B cell (primary cell): ENCODE results near the gene EMX2. TPM values are rescaled to one million over a fixed set of nuclear protein-coding genes. Genes with fewer than 3 reads are reported as not detected.

Experiments
- ATAC-seq: fragments of 200-7000 bp; cut with Tn5 transposase; one replicate; pipeline ENCODE4 v1.10.0; 2021; ENCODE audit warnings: low read depth, mild to moderate bottlenecking, moderate number of reproducible peaks, moderate library complexity
- CTCF ChIA-PET: fragments of 350-600 bp; sonication (Branson Sonifier 250); formaldehyde crosslinking; loops from one replicate; lab custom pipeline; 2021; ENCODE audit warnings: antibody characterized with exemption, inconsistent platforms; lab: Charles Lee
- POLR2A ChIA-PET: fragments of 350-600 bp; sonication (Branson Sonifier 250); formaldehyde crosslinking; loops from one replicate; lab custom pipeline; 2021; ENCODE audit warnings: antibody characterized with exemption; lab: Charles Lee
- DNase-seq: peaks from one replicate; pipeline ENCODE4 v3.0.0; 2013
- H2AFZ ChIP-seq: 2 replicates; pipeline ENCODE4 v1.6.1; 2012; ENCODE audit warnings: mild to moderate bottlenecking, low read depth, low read length; ENCODE audit not compliant: insufficient read depth, poor library complexity, severe bottlenecking
- H3K27ac ChIP-seq, 2 donors: 1 replicate in 1 of 2; 2 replicates in 1 of 2; pipeline ENCODE4 v1.5.1; 2012 to 2013; ENCODE audit warnings: low read length in 2 of 2, mild to moderate bottlenecking in 2 of 2, moderate library complexity in 1 of 2
- H3K27me3 ChIP-seq, 4 experiments: fragments of 200-600 bp in 1 of 4; sonication (generic) in 1 of 4; replicated peaks in 1 of 4; 1 replicate in 2 of 4; 2 replicates in 2 of 4; pipeline versions ENCODE4 v1.6.1 to v1.7.0; 2013 to 2016; ENCODE audit warnings: low read length in 3 of 4, mild to moderate bottlenecking in 2 of 4, mixed read lengths in 1 of 4, moderate library complexity in 1 of 4; ENCODE audit not compliant: insufficient read depth in 4 of 4, control insufficient read depth in 3 of 4; ENCODE audit errors: control extremely low read depth in 1 of 4
- H3K36me3 ChIP-seq, 2 experiments: replicated peaks in 1 of 2; 1 replicate in 1 of 2; 2 replicates in 1 of 2; pipeline versions ENCODE4 v1.6.1 to v1.7.1; 2013; ENCODE audit warnings: low read length in 1 of 2; ENCODE audit not compliant: insufficient read depth in 2 of 2, control insufficient read depth in 1 of 2; ENCODE audit errors: control extremely low read depth in 1 of 2, extremely low read depth in 1 of 2
- H3K4me1 ChIP-seq, 2 donors: fragments of 200-600 bp in 1 of 2; sonication (generic) in 1 of 2; 1 replicate in 1 of 2; 2 replicates in 1 of 2; pipeline versions ENCODE4 v1.5.1 to v1.6.1; 2013 to 2017; ENCODE audit warnings: low read length in 2 of 2; ENCODE audit not compliant: control insufficient read depth in 2 of 2, insufficient read depth in 2 of 2
- H3K4me2 ChIP-seq: replicated peaks from 2 replicates; pipeline ENCODE3; 2012; ENCODE audit warnings: mild to moderate bottlenecking, low read depth, low read length; ENCODE audit not compliant: poor library complexity, severe bottlenecking
- H3K4me3 ChIP-seq, 5 experiments: fragments of 200-600 bp in 1 of 5; sonication (generic) in 1 of 5; 1 replicate in 3 of 5; 2 replicates in 2 of 5; pipeline versions ENCODE4 v1.5.1 to v1.7.0; 2011 to 2016; ENCODE audit warnings: low read length in 4 of 5, mild to moderate bottlenecking in 4 of 5, low read depth in 2 of 5, control low read depth in 1 of 5, moderate library complexity in 1 of 5; ENCODE audit not compliant: insufficient read depth in 1 of 5; ENCODE audit errors: control extremely low read depth in 1 of 5, extremely low read depth in 1 of 5
- H3K79me2 ChIP-seq: fragments of 200-600 bp; sonication (generic); one replicate; pipeline ENCODE4 v1.6.0; 2016; ENCODE audit warnings: low read length; ENCODE audit not compliant: control insufficient read depth, insufficient read depth
- H3K9ac ChIP-seq: fragments of 200-600 bp; sonication (generic); 2 replicates; pipeline ENCODE4 v1.6.1; 2017; ENCODE audit warnings: mild to moderate bottlenecking, low read length, moderate library complexity
- H3K9me3 ChIP-seq, 3 donors: one replicate each; pipeline versions ENCODE4 v1.6.1 to v1.7.1; 2013; ENCODE audit warnings: low read length in 2 of 3; ENCODE audit not compliant: control insufficient read depth in 2 of 3, insufficient read depth in 1 of 3; ENCODE audit errors: control extremely low read depth in 1 of 3
- H4K20me1 ChIP-seq: 2 replicates; pipeline ENCODE4 v1.6.0; 2012; ENCODE audit warnings: mild to moderate bottlenecking, low read length; ENCODE audit not compliant: insufficient read depth, control insufficient read depth, poor library complexity, severe bottlenecking
- H3K27ac Mint-ChIP-seq: one replicate; pipeline ENCODE4 v1.8.0; 2021; ENCODE audit warnings: mixed read lengths
- H3K27me3 Mint-ChIP-seq: one replicate; pipeline ENCODE4 v1.8.0; 2021; ENCODE audit warnings: mixed read lengths
- H3K4me1 Mint-ChIP-seq: one replicate; pipeline ENCODE4 v1.8.0; 2021; ENCODE audit warnings: mixed read lengths
- H3K4me3 Mint-ChIP-seq: one replicate; pipeline ENCODE4 v1.8.0; 2021; ENCODE audit warnings: mixed read lengths
- H3K9me3 Mint-ChIP-seq: one replicate; pipeline ENCODE4 v1.8.0; 2022; ENCODE audit warnings: mixed read lengths; ENCODE audit not compliant: insufficient read depth
- EZH2 ChIP-seq: IDR thresholded peaks from 2 replicates; pipeline ENCODE4 v1.6.1; 2012; ENCODE audit warnings: borderline replicate concordance, low read depth, mild to moderate bottlenecking, moderate library complexity, low read length; ENCODE audit not compliant: insufficient read depth, poor library complexity, severe bottlenecking
- WGBS: methylation state at CpG from one replicate; pipeline ENCODE4 v1.1.5; 2013; ENCODE audit warnings: missing lambda C conversion rate; ENCODE audit not compliant: insufficient coverage; 5-methylcytosine and 5-hydroxymethylcytosine counted together
- intact Hi-C: fragments of 100-400 bp; cut with micrococcal nuclease; formaldehyde crosslinking; loops from one replicate; pipeline ENCODE4 v1.10.0; 2022
- polyA plus RNA-seq: library from polyadenylated mRNA; depleted of rRNA; stranded (reverse); fragments of >200 nt; gene quantifications from 2 replicates; pipeline ENCODE4 v1.2.3, GENCODE V29; 2012
- total RNA-seq, 2 donors: library from RNA; stranded (reverse); fragments of 120-200 nt in 1 of 2; gene quantifications; 1 replicate in 1 of 2; 2 replicates in 1 of 2; pipeline versions ENCODE4 v1.2.3 to v1.2.4, GENCODE V29; 2013 to 2022
- TF ChIP-seq, protein P1 (sequence below): fragments of 200-600 bp; IDR thresholded peaks from one replicate; pipeline ENCODE4 v1.8.0; 2022; ENCODE audit warnings: antibody characterized with exemption, mild to moderate bottlenecking

EMX2 gene
- total and polyA plus RNA-seq, 2 donors (not counting 1 experiment from before 2014, with no cell fraction given) = not detected

GRCh38 chr10:117501460-117502035 lies 41.0 kb upstream of the EMX2 start:
- 89% methylated on average over 10 of the region's 12 CpGs for WGBS
- Mint-ChIP-seq H3K9me3 (no peaks in the 10 kb centered on the region), H3K27ac (no peak overlapping the region), H3K4me1 (no peaks in the 10 kb centered on the region), H3K4me3 (no peak overlapping the region), H3K27me3 (peaks cover 37% of the 10 kb centered on the region)
- Histone ChIP-seq H3K4me1 (no peaks in the 10 kb centered on the region), H4K20me1 (no peaks in the 10 kb centered on the region), H3K27me3 (peaks cover 0 to 9% (median 0%) of the 10 kb centered on the region in 4 experiments), H3K4me2 (no peak overlapping the region), H3K79me2 (no peaks in the 10 kb centered on the region), H3K9ac (no peak overlapping the region), H2AFZ (no peak overlapping the region), H3K4me3 (no peak overlapping the region), H3K36me3 (no peaks in the 10 kb centered on the region), H3K9me3 (no peaks in the 10 kb centered on the region), H3K27ac (no peak overlapping the region)
- DNase-seq (no peak), ATAC-seq (no peak)
- TF ChIP-seq EZH2 = no peak
- TF ChIP-seq, protein P1, sequence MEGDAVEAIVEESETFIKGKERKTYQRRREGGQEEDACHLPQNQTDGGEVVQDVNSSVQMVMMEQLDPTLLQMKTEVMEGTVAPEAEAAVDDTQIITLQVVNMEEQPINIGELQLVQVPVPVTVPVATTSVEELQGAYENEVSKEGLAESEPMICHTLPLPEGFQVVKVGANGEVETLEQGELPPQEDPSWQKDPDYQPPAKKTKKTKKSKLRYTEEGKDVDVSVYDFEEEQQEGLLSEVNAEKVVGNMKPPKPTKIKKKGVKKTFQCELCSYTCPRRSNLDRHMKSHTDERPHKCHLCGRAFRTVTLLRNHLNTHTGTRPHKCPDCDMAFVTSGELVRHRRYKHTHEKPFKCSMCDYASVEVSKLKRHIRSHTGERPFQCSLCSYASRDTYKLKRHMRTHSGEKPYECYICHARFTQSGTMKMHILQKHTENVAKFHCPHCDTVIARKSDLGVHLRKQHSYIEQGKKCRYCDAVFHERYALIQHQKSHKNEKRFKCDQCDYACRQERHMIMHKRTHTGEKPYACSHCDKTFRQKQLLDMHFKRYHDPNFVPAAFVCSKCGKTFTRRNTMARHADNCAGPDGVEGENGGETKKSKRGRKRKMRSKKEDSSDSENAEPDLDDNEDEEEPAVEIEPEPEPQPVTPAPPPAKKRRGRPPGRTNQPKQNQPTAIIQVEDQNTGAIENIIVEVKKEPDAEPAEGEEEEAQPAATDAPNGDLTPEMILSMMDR = no peak
- POLR2A ChIA-PET = no interaction called here
- intact Hi-C loops = no loop called here
- CTCF ChIA-PET = interaction anchor here (8.4 kb wide), 1 partner anchor 739 kb away, joined by 137 read pairs; no protein-coding TSS in a partner anchor

GRCh38 chr10:117502421-117503243 lies 39.9 kb upstream of the EMX2 start:
- Mint-ChIP-seq H3K4me1 (no peaks in the 10 kb centered on the region), H3K9me3 (no peaks in the 10 kb centered on the region), H3K4me3 (no peak overlapping the region), H3K27me3 (peaks cover 38% of the 10 kb centered on the region), H3K27ac (no peak overlapping the region)
- Histone ChIP-seq H3K27me3 (peaks cover 0 to 6% (median 0%) of the 10 kb centered on the region in 4 experiments), H3K4me2 (no peak overlapping the region), H2AFZ (no peak overlapping the region), H3K9ac (no peak overlapping the region), H3K36me3 (no peaks in the 10 kb centered on the region), H3K4me3 (no peak overlapping the region), H3K9me3 (no peaks in the 10 kb centered on the region), H4K20me1 (no peaks in the 10 kb centered on the region), H3K27ac (no peak overlapping the region), H3K4me1 (no peaks in the 10 kb centered on the region), H3K79me2 (no peaks in the 10 kb centered on the region)
- TF ChIP-seq EZH2 = no peak
- TF ChIP-seq, protein P1 = no peak
- intact Hi-C loops = no loop called here
- 74% methylated on average over 6 of the region's 10 CpGs for WGBS
- DNase-seq (no peak), ATAC-seq (no peak)
- ChIA-PET CTCF (no interaction called here), POLR2A (no interaction called here)
